ENCODE measurements around the gene RFPL2.
A peak's percentile ranks its signal among the peaks of the same experiment; 100 is the strongest.

DNA sequence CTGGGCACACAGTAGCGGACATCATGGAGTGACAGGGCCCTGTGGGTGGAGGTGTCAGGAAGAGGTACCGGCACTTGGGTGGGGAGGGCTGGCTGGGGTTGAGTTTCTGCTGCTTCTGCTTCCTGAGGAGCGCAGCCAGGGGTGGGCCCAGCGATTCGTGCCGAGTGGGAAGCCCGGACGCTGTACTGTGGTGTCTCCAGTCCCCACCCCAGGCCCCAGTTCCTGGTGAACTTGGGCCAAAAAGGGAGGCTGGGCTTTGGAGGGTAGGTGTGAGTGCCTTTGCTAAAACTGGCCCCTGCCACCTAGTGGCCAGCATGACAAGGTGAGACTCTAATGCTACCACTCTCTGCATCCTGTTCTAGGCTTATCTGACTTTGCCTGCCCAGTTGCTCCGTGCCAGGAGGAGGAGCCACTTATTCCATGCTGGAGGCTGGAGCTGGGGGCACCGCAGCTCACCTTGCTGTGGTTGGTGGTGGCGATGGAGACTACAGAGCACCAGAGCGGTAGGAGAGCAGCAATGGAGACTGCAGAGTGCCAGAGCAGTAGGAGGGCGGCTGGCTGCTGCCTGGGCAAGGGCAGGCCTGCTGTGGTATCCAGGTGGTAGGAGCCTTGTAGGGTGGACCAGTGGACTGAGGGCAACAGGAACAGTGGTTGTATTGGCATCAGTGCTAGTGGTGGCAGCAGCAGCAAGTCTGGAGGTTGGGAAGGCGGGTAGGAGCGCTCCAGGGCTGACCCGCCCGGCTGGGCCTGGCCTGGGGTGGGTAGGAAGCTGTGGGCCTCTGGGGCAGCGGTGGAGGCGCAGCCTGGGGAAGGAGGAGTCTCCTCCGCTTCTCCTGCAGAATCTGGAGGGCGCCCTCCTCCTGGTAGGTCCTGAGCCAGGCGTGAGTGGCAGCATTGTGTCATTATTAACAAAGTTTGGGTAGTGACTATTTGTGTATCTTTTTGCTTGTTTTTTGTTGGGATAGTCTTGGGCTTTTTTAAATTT, 2.2 kb upstream of the RFPL2 start:
- TF ChIP-seq, protein P1, sequence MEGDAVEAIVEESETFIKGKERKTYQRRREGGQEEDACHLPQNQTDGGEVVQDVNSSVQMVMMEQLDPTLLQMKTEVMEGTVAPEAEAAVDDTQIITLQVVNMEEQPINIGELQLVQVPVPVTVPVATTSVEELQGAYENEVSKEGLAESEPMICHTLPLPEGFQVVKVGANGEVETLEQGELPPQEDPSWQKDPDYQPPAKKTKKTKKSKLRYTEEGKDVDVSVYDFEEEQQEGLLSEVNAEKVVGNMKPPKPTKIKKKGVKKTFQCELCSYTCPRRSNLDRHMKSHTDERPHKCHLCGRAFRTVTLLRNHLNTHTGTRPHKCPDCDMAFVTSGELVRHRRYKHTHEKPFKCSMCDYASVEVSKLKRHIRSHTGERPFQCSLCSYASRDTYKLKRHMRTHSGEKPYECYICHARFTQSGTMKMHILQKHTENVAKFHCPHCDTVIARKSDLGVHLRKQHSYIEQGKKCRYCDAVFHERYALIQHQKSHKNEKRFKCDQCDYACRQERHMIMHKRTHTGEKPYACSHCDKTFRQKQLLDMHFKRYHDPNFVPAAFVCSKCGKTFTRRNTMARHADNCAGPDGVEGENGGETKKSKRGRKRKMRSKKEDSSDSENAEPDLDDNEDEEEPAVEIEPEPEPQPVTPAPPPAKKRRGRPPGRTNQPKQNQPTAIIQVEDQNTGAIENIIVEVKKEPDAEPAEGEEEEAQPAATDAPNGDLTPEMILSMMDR (IDR thresholded peaks at IDR 0.05): peak; percentile 32 to 62 (median 47)
- TF ChIP-seq POLR2AphosphoS5 (IDR thresholded peaks at IDR 0.05) (no peak), POLR2A (IDR thresholded peaks at IDR 0.05) (no peak)
